Measurements from ENCODE around the gene FAAP20.

The FAAP20 gene, protein sequence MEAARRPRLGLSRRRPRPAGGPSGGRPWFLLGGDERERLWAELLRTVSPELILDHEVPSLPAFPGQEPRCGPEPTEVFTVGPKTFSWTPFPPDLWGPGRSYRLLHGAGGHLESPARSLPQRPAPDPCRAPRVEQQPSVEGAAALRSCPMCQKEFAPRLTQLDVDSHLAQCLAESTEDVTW

GRCh38 chr1:2194319-2194897 is at the start of gene FAAP20:
Gene FAAP20, minus strand, starts transcription at chr1:2194772. Its CDS starts 23 bp downstream, at chr1:2194749.
- H3K9me3 Mint-ChIP-seq: no peaks in the 10 kb centered on the region
- H3K27ac Mint-ChIP-seq: peak within 1 kb of the TSS; percentile 87
- no peak for DNase-seq (ENCODE audit: low spot score in 2 of 2)
- H3K27me3 Mint-ChIP-seq: no peaks in the 10 kb centered on the region
- H3K36me3 Mint-ChIP-seq: no peaks in the 10 kb centered on the region
- peaks cover 20% of the 10 kb centered on the region for H3K4me1 Mint-ChIP-seq
- peak within 1 kb of the TSS; percentile 86 for H3K4me3 Mint-ChIP-seq
- peak; percentile 70 for ATAC-seq (ENCODE audit: low read depth)

DNA sequence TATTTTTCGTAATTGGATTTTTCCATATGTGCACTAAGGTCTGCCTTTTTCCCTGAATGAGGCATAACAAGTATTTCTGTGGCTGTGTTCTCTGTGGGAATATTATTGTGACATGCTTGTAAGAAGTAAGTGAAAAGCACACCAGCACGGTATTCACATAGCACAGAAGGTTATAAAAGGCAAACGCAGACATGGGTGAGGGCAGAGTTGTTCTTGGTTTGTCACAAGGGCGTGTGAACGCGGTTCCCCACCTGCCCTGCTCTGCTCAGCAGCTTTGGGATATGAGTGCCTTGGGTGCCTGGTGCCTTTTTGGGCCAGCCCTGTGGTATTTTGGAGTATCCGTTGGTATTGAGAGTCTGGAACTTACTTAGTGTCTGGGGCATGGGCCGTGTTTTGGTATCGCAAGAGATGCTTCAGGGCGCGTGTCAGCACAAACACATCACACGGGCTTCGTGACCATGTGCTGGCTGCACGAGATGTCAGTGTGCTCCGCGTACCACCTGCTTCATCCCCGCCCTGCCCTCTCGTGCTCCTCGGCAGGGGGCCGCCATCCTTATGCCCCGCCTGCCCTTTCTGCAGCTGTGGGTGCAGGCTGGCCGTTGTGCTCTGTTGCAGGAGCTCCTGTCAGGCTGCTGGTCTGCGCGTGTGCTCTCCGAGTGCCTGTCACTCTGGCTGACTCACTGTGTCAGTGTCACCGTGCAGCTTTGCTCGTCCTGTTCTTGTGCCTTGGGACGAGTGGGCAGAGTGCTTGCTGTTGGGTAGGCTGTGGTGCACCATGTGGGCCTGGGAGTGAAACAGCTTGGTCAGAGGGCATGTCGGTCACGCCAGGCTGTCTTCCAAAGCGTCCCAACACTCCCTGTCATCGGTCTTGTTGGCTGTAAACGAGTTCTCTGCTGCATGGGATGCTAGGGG is 48.5 kb upstream of the FAAP20 start:
- H3K36me3 Mint-ChIP-seq: peaks cover 10% of the 10 kb centered on the region

DNA sequence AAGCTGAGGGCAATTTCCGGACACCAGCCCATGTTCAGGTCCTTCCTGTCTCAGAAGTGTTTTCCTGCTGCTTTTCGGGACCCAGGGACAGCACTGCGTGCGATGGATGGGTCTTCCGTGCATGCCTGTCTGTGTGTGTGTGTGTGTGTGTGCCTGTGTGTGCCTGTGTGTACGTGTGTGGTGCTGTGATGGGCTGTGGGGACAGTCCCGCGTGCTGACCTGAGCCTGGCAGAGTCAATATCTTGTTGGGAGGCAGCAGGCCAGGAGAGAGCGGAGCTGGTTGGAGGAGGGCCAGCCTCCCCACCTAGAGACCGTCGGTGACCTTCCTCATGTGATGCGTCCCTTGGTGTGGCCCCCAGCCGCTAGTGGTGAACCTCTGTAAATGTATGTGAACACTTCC is 47.2 kb upstream of the FAAP20 start:
- peaks cover 36% of the 10 kb centered on the region for H3K4me1 Mint-ChIP-seq
- no peak overlapping the region for H3K4me3 Mint-ChIP-seq
- H3K9me3 Mint-ChIP-seq: no peaks in the 10 kb centered on the region
- DNase-seq (ENCODE audit: low spot score in 2 of 2) (no peak), ATAC-seq (ENCODE audit: low read depth) (no peak)
- H3K27ac Mint-ChIP-seq: no peak overlapping the region
- no peaks in the 10 kb centered on the region for H3K27me3 Mint-ChIP-seq
- peaks cover 10% of the 10 kb centered on the region for H3K36me3 Mint-ChIP-seq

More for the DNA sequence above, 48.5 kb upstream of the FAAP20 start:
- Mint-ChIP-seq H3K27ac (no peak overlapping the region), H3K27me3 (no peaks in the 10 kb centered on the region), H3K4me1 (peaks cover 40% of the 10 kb centered on the region), H3K9me3 (no peaks in the 10 kb centered on the region), H3K4me3 (no peak overlapping the region)
- DNase-seq (ENCODE audit: low spot score in 2 of 2) (no peak), ATAC-seq (ENCODE audit: low read depth) (no peak)

GRCh38 chr1:2240270-2241156 is 45.9 kb upstream of the FAAP20 start:
- no peak overlapping the region for H3K4me3 Mint-ChIP-seq
- no peaks in the 10 kb centered on the region for H3K27me3 Mint-ChIP-seq
- peaks cover 32% of the 10 kb centered on the region for H3K4me1 Mint-ChIP-seq
- H3K36me3 Mint-ChIP-seq: peaks cover 10% of the 10 kb centered on the region
- H3K9me3 Mint-ChIP-seq: no peaks in the 10 kb centered on the region
- ATAC-seq (ENCODE audit: low read depth) (no peak), DNase-seq (ENCODE audit: low spot score in 2 of 2) (no peak)
- H3K27ac Mint-ChIP-seq: peak overlapping the region; percentile 38

- Mint-ChIP-seq H3K27ac (no peak overlapping the region), H3K4me3 (no peak overlapping the region), H3K36me3 (peaks cover 10% of the 10 kb centered on the region), H3K4me1 (peaks cover 31% of the 10 kb centered on the region), H3K27me3 (no peaks in the 10 kb centered on the region), H3K9me3 (no peaks in the 10 kb centered on the region)
- DNase-seq (ENCODE audit: low spot score in 2 of 2): no peak
- no peak for ATAC-seq (ENCODE audit: low read depth)
These were observed 44.9 kb upstream of the FAAP20 start for GRCh38 chr1:2239384-2239985.

- H3K27ac Mint-ChIP-seq: no peak overlapping the region
- H3K4me3 Mint-ChIP-seq: no peak overlapping the region
- no peak for ATAC-seq (ENCODE audit: low read depth)
- H3K4me1 Mint-ChIP-seq: peaks cover 31% of the 10 kb centered on the region
- H3K9me3 Mint-ChIP-seq: no peaks in the 10 kb centered on the region
- no peaks in the 10 kb centered on the region for H3K27me3 Mint-ChIP-seq
- H3K36me3 Mint-ChIP-seq: peaks cover 10% of the 10 kb centered on the region
- DNase-seq (ENCODE audit: low spot score in 2 of 2): no peak
These were observed 44.4 kb upstream of the FAAP20 start for GRCh38 chr1:2239013-2239370.

- Mint-ChIP-seq H3K4me1 (peaks cover 29% of the 10 kb centered on the region), H3K27me3 (no peaks in the 10 kb centered on the region), H3K27ac (no peak overlapping the region), H3K9me3 (no peaks in the 10 kb centered on the region), H3K4me3 (no peak overlapping the region), H3K36me3 (peaks cover 10% of the 10 kb centered on the region)
- no peak for ATAC-seq (ENCODE audit: low read depth)
- no peak for DNase-seq (ENCODE audit: low spot score in 2 of 2)
These were observed 43.9 kb upstream of the FAAP20 start for GRCh38 chr1:2238361-2239012.

- no peak overlapping the region for H3K27ac Mint-ChIP-seq
- no peaks in the 10 kb centered on the region for H3K27me3 Mint-ChIP-seq
- H3K4me1 Mint-ChIP-seq: peaks cover 34% of the 10 kb centered on the region
- H3K4me3 Mint-ChIP-seq: no peak overlapping the region
- no peak for DNase-seq (ENCODE audit: low spot score in 2 of 2)
- H3K36me3 Mint-ChIP-seq: peaks cover 10% of the 10 kb centered on the region
- ATAC-seq (ENCODE audit: low read depth): no peak
- H3K9me3 Mint-ChIP-seq: no peaks in the 10 kb centered on the region
These were observed 43.2 kb upstream of the FAAP20 start for GRCh38 chr1:2237773-2238172.

GRCh38 chr1:2236695-2237677 is 42.4 kb upstream of the FAAP20 start:
- DNase-seq (ENCODE audit: low spot score in 2 of 2) (no peak), ATAC-seq (ENCODE audit: low read depth) (no peak)
- no peak overlapping the region for H3K4me3 Mint-ChIP-seq
- peaks cover 9% of the 10 kb centered on the region for H3K36me3 Mint-ChIP-seq
- no peaks in the 10 kb centered on the region for H3K9me3 Mint-ChIP-seq
- no peak overlapping the region for H3K27ac Mint-ChIP-seq
- peaks cover 36% of the 10 kb centered on the region for H3K4me1 Mint-ChIP-seq
- no peaks in the 10 kb centered on the region for H3K27me3 Mint-ChIP-seq

- DNase-seq (ENCODE audit: low spot score in 2 of 2): no peak
- H3K4me1 Mint-ChIP-seq: peaks cover 44% of the 10 kb centered on the region
- peak overlapping the region; percentile 27 for H3K4me3 Mint-ChIP-seq
- no peaks in the 10 kb centered on the region for H3K9me3 Mint-ChIP-seq
- ATAC-seq (ENCODE audit: low read depth): no peak
- no peaks in the 10 kb centered on the region for H3K27me3 Mint-ChIP-seq
- H3K36me3 Mint-ChIP-seq: peaks cover 2% of the 10 kb centered on the region
- H3K27ac Mint-ChIP-seq: peak overlapping the region; percentile 88
These were observed 40.9 kb upstream of the FAAP20 start for GRCh38 chr1:2235300-2235998.

DNA sequence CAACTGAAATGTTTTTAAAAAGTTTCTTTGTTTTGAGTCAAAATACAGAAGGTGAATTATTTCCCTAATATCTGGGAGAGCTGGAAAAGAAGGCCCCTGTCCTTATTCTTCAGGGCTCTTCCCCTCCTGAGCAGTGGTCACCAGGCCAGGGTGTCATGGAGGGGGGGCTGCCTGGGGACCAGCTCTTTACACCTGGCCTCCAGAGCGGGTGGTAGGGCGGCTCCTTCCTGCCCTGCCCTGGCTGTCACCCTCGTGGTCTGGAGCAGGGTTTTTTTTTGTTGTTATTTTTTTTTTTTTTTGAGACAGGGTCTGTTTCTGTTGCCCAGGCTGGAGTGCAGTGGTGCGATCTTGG is 40.2 kb upstream of the FAAP20 start:
- Mint-ChIP-seq H3K27me3 (no peaks in the 10 kb centered on the region), H3K4me3 (peak overlapping the region; percentile 77), H3K4me1 (peaks cover 42% of the 10 kb centered on the region), H3K36me3 (peaks cover under 1% of the 10 kb centered on the region), H3K9me3 (no peaks in the 10 kb centered on the region), H3K27ac (peak overlapping the region; percentile 88)
- ATAC-seq (ENCODE audit: low read depth): peak; percentile 51
- DNase-seq (ENCODE audit: low spot score in 2 of 2): no peak
